Caco-2 (cell line): Measurements from ENCODE around the gene KCNK4. TPM values are rescaled to one million over a fixed set of nuclear protein-coding genes. Genes with fewer than 3 reads are reported as not detected.

Experiments
- BruUV-seq: library from RNA; stranded (reverse); fragments of 400-500 nt; replicated peaks from 2 replicates; lab custom pipeline; 2021; lab: Mats Ljungman, UMichigan
- CTCF ChIA-PET: fragments of 300-600 bp; sonication (Branson Sonifier 250); formaldehyde crosslinking; loops from one replicate; lab custom pipeline; 2022; ENCODE audit warnings: antibody characterized with exemption; lab: Charles Lee
- POLR2A ChIA-PET: fragments of 300-600 bp; sonication (Branson Sonifier 250); formaldehyde crosslinking; loops from one replicate; lab custom pipeline; 2022; ENCODE audit warnings: antibody characterized with exemption; lab: Charles Lee
- DNase-seq, 2 experiments: peaks; one replicate each; pipeline versions ENCODE4 v3.0.0 to v3.0.0-alpha.2; 2020 to 2022
- H3K27me3 ChIP-seq: replicated peaks from 2 replicates; pipeline ENCODE4 v1.6.0; 2011; ENCODE audit warnings: low read length; ENCODE audit not compliant: control insufficient read depth, insufficient read depth
- H3K36me3 ChIP-seq: 2 replicates; pipeline ENCODE4 v1.5.1; 2011; ENCODE audit warnings: low read length; ENCODE audit not compliant: control insufficient read depth, insufficient read depth
- H3K4me1 ChIP-seq: fragments of 250-450 bp; sonication (Bioruptor Pico); 2 replicates; pipeline ENCODE4 v1.5.1; 2020; ENCODE audit warnings: mild to moderate bottlenecking
- H3K4me3 ChIP-seq: 2 replicates; pipeline ENCODE4 v1.5.1; 2011; ENCODE audit warnings: low read depth, mild to moderate bottlenecking, control low read depth, low read length
- H3K9me3 ChIP-seq: fragments of 250-450 bp; sonication (Bioruptor Pico); 2 replicates; pipeline ENCODE4 v1.5.1; 2020; ENCODE audit warnings: mild to moderate bottlenecking, moderate library complexity
- H3K27ac Mint-ChIP-seq: one replicate; pipeline ENCODE4 v1.8.0; 2022; ENCODE audit warnings: mixed read lengths; ENCODE audit not compliant: unreplicated experiment
- H3K27me3 Mint-ChIP-seq: one replicate; pipeline ENCODE4 v1.8.0; 2022; ENCODE audit warnings: mixed read lengths; ENCODE audit not compliant: insufficient read depth, unreplicated experiment
- H3K36me3 Mint-ChIP-seq: one replicate; pipeline ENCODE4 v1.8.0; 2022; ENCODE audit warnings: mild to moderate bottlenecking, mixed read lengths; ENCODE audit not compliant: insufficient read depth, unreplicated experiment
- H3K4me1 Mint-ChIP-seq: one replicate; pipeline ENCODE4 v1.8.0; 2022; ENCODE audit warnings: low read depth, mixed read lengths; ENCODE audit not compliant: unreplicated experiment
- H3K4me3 Mint-ChIP-seq: one replicate; pipeline ENCODE4 v1.8.0; 2022; ENCODE audit warnings: mild to moderate bottlenecking, moderate library complexity, mixed read lengths; ENCODE audit not compliant: unreplicated experiment
- H3K9me3 Mint-ChIP-seq: one replicate; pipeline ENCODE4 v1.8.0; 2022; ENCODE audit warnings: mixed read lengths; ENCODE audit not compliant: unreplicated experiment
- CTCF ChIP-seq, 2 experiments: fragments of 200-600 bp in 1 of 2; IDR thresholded peaks; 1 replicate in 1 of 2; 2 replicates in 1 of 2; pipeline versions ENCODE4 v1.5.1 to v1.8.0; 2011 to 2022; ENCODE audit warnings: antibody characterized with exemption in 1 of 2, control low read depth in 1 of 2, inconsistent platforms in 1 of 2, low read depth in 1 of 2, low read length in 1 of 2, mild to moderate bottlenecking in 1 of 2, moderate library complexity in 1 of 2; ENCODE audit not compliant: insufficient read depth in 1 of 2, severe bottlenecking in 1 of 2, unreplicated experiment in 1 of 2
- intact Hi-C: fragments of 100-400 bp; cut with micrococcal nuclease; formaldehyde crosslinking; loops from one replicate; pipeline ENCODE4 v1.10.0; 2022; ENCODE audit not compliant: unreplicated experiment
- total RNA-seq: library from RNA; stranded (reverse); gene quantifications from 2 replicates; pipeline ENCODE4 v1.2.3, GENCODE V29; 2022

KCNK4 gene
- total RNA-seq, 1 experiment from 2014 or later: not detected

- Histone ChIP-seq H3K9me3 (no peaks in the 10 kb centered on the region), H3K4me3 (no peak overlapping the region), H3K4me1 (no peaks in the 10 kb centered on the region), H3K27me3 (no peaks in the 10 kb centered on the region), H3K36me3 (no peaks in the 10 kb centered on the region)
- Mint-ChIP-seq H3K4me3 (no peak overlapping the region), H3K9me3 (no peaks in the 10 kb centered on the region), H3K27me3 (no peaks in the 10 kb centered on the region), H3K4me1 (peaks cover under 1% of the 10 kb centered on the region), H3K27ac (no peak overlapping the region), H3K36me3 (no peaks in the 10 kb centered on the region)
- intact Hi-C loops: no loop called here
- no TSS peak for BruUV-seq
- ChIA-PET POLR2A (interaction anchor here (0.7 kb wide), 1 partner anchor 23 kb away, joined by 3 read pairs; the partner anchor contains the start of gene PRDX5), CTCF (interaction anchor here (1.0 to 3.1 kb wide), 4 partner anchors 9 to 36 kb away, joined by 3 to 12 read pairs (median 6); partner anchors contain the start of gene PRDX5)
- no peak for DNase-seq
- TF ChIP-seq CTCF (IDR thresholded peaks at IDR 0.05; ENCODE audit: insufficient read depth in 1 of 2, low read depth in 1 of 2, low read length in 1 of 2, severe bottlenecking in 1 of 2, unreplicated experiment in 1 of 2): no peak
Observed at GRCh38 chr11:64340671-64341335, 49.7 kb downstream of the KCNK4 start.

GRCh38 chr11:64341429-64341828 lies 50.3 kb downstream of the KCNK4 start:
- no peak overlapping the region for H3K27ac Mint-ChIP-seq
- no peak overlapping the region for H3K4me3 ChIP-seq
- BruUV-seq: no TSS peak
- CTCF ChIA-PET: interaction anchor here (1.0 to 3.1 kb wide), 4 partner anchors 10 to 37 kb away, joined by 3 to 12 read pairs (median 6); partner anchors contain the start of gene PRDX5
- no peaks in the 10 kb centered on the region for H3K9me3 Mint-ChIP-seq
- no peaks in the 10 kb centered on the region for H3K36me3 Mint-ChIP-seq
- no peaks in the 10 kb centered on the region for H3K9me3 ChIP-seq
- TF ChIP-seq CTCF (IDR thresholded peaks at IDR 0.05; ENCODE audit: insufficient read depth in 1 of 2, low read depth in 1 of 2, low read length in 1 of 2, severe bottlenecking in 1 of 2, unreplicated experiment in 1 of 2): no peak
- no peaks in the 10 kb centered on the region for H3K27me3 Mint-ChIP-seq
- H3K4me3 Mint-ChIP-seq: no peak overlapping the region
- no peaks in the 10 kb centered on the region for H3K4me1 ChIP-seq
- POLR2A ChIA-PET: interaction anchor here (0.7 kb wide), 1 partner anchor 24 kb away, joined by 3 read pairs; the partner anchor contains the start of gene PRDX5
- H3K36me3 ChIP-seq: no peaks in the 10 kb centered on the region
- intact Hi-C loops: no loop called here
- DNase-seq: no peak
- no peaks in the 10 kb centered on the region for H3K27me3 ChIP-seq
- H3K4me1 Mint-ChIP-seq: no peaks in the 10 kb centered on the region

GRCh38 chr11:64341851-64342791 lies 51.0 kb downstream of the KCNK4 start:
- H3K4me1 ChIP-seq: no peaks in the 10 kb centered on the region
- no peaks in the 10 kb centered on the region for H3K9me3 ChIP-seq
- intact Hi-C loops: no loop called here
- Mint-ChIP-seq H3K36me3 (no peaks in the 10 kb centered on the region), H3K9me3 (no peaks in the 10 kb centered on the region), H3K27me3 (no peaks in the 10 kb centered on the region), H3K4me1 (peaks cover 2% of the 10 kb centered on the region), H3K27ac (no peak overlapping the region), H3K4me3 (no peak overlapping the region)
- no peaks in the 10 kb centered on the region for H3K36me3 ChIP-seq
- ChIA-PET CTCF (interaction anchor here (1.0 to 4.1 kb wide), 4 partner anchors 13 to 38 kb away, joined by 3 to 16 read pairs (median 10); partner anchors contain the start of genes PRDX5 and TRMT112), POLR2A (interaction anchor here (0.6 kb wide), 2 partner anchors 17 to 38 kb away, joined by 3 to 14 read pairs; no protein-coding TSS in a partner anchor)
- no TSS peak for BruUV-seq
- H3K4me3 ChIP-seq: no peak overlapping the region
- DNase-seq: no peak
- no peak for TF ChIP-seq CTCF (IDR thresholded peaks at IDR 0.05; ENCODE audit: insufficient read depth in 1 of 2, low read depth in 1 of 2, low read length in 1 of 2, severe bottlenecking in 1 of 2, unreplicated experiment in 1 of 2)
- H3K27me3 ChIP-seq: no peaks in the 10 kb centered on the region
